ENCODE data around the gene DENND2C. TPM values are rescaled to one million over a fixed set of nuclear protein-coding genes. Genes with fewer than 3 reads are reported as not detected.

DENND2C gene
- total RNA-seq, 2 donors from 2014 or later: 25.6 to 40.3 TPM

DNA sequence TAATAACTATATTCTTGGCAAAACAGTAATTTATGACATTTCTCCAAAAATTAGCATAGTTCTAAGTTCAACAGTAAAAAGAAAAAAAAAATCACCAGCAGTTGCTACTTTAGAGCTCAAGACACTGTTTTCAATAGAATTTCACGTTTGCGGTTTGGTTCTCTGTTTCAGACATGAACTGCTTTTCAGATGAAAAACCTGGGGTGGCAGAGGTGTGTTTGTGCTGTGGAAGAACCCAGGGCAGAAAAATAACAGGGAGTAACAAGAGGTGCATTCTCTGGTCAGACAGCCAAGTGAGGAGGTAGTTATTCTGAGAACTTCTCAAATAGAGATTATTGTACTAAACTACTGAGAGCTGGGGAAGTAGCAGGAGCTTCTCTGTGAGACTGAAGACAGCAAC, 37.8 kb upstream of the DENND2C start:
- peaks cover 81% of the 10 kb centered on the region for H3K36me3 ChIP-seq (ENCODE audit: control insufficient read depth, insufficient read depth, low read length)
- no peaks in the 10 kb centered on the region for H3K27me3 ChIP-seq (ENCODE audit: control insufficient read depth, insufficient read depth, low read length, poor library complexity, severe bottlenecking)
- no peak overlapping the region for H3K4me3 Mint-ChIP-seq
- DNase-seq: no peak
- no peak for TF ChIP-seq CTCF (conservative IDR thresholded peaks at IDR 0.05)
- peaks cover 48% of the 10 kb centered on the region for H3K36me3 Mint-ChIP-seq (ENCODE audit: low read depth)
- H3K9me3 ChIP-seq (ENCODE audit: control insufficient read depth, low read length): no peaks in the 10 kb centered on the region
- no peak overlapping the region for H3K27ac Mint-ChIP-seq
- H3K9me3 Mint-ChIP-seq: no peaks in the 10 kb centered on the region
- no peak overlapping the region for H3K4me3 ChIP-seq (ENCODE audit: low read length)
- no peak overlapping the region for H3K27ac ChIP-seq (ENCODE audit: low read depth, low read length)
- H3K27me3 Mint-ChIP-seq (ENCODE audit: insufficient read depth): no peaks in the 10 kb centered on the region
- WGBS, 2 experiments (ENCODE audit: insufficient coverage in 1 of 2, insufficient read length in 1 of 2): 93 to 100% methylated on average over 2 of the region's 2 CpGs
- H3K4me1 ChIP-seq (ENCODE audit: control insufficient read depth, insufficient read depth, low read length): no peaks in the 10 kb centered on the region
- no peaks in the 10 kb centered on the region for H3K4me1 Mint-ChIP-seq
- no peak overlapping the region for H3K9ac ChIP-seq (ENCODE audit: extremely low read depth, low read length, poor library complexity, severe bottlenecking)

- H3K36me3 ChIP-seq (ENCODE audit: control insufficient read depth, insufficient read depth, low read length): peaks cover 42% of the 10 kb centered on the region
- Mint-ChIP-seq H3K4me3 (no peak overlapping the region), H3K4me1 (no peaks in the 10 kb centered on the region), H3K27ac (no peak overlapping the region), H3K36me3 (ENCODE audit: low read depth) (peaks cover 16% of the 10 kb centered on the region), H3K9me3 (no peaks in the 10 kb centered on the region), H3K27me3 (ENCODE audit: insufficient read depth) (peaks cover 10% of the 10 kb centered on the region)
- peaks cover 8% of the 10 kb centered on the region for H3K27me3 ChIP-seq (ENCODE audit: control insufficient read depth, insufficient read depth, low read length, poor library complexity, severe bottlenecking)
- no peak overlapping the region for H3K4me3 ChIP-seq (ENCODE audit: low read length)
- no peaks in the 10 kb centered on the region for H3K9me3 ChIP-seq (ENCODE audit: control insufficient read depth, low read length)
- no peak for TF ChIP-seq CTCF (conservative IDR thresholded peaks at IDR 0.05)
- 91 to 100% methylated on average over 1 of the region's 1 CpG for WGBS, 2 experiments (ENCODE audit: insufficient coverage in 1 of 2, insufficient read length in 1 of 2)
- H3K4me1 ChIP-seq (ENCODE audit: control insufficient read depth, insufficient read depth, low read length): no peaks in the 10 kb centered on the region
- DNase-seq: no peak
- no peak overlapping the region for H3K9ac ChIP-seq (ENCODE audit: extremely low read depth, low read length, poor library complexity, severe bottlenecking)
- H3K27ac ChIP-seq (ENCODE audit: low read depth, low read length): no peak overlapping the region
Measured at GRCh38 chr1:114703242-114703641, 33.4 kb upstream of the DENND2C start.

GRCh38 chr1:114702737-114703136, 32.9 kb upstream of the DENND2C start:
- 92 to 93% methylated on average over 2 to 4 of the region's 5 CpGs for WGBS, 2 experiments (ENCODE audit: insufficient coverage in 1 of 2, insufficient read length in 1 of 2)

More at GRCh38 chr1:114702737-114703136, 32.9 kb upstream of the DENND2C start:
- Histone ChIP-seq H3K4me1 (ENCODE audit: control insufficient read depth, insufficient read depth, low read length) (no peaks in the 10 kb centered on the region), H3K27ac (ENCODE audit: low read depth, low read length) (no peak overlapping the region), H3K36me3 (ENCODE audit: control insufficient read depth, insufficient read depth, low read length) (peaks cover 37% of the 10 kb centered on the region), H3K9ac (ENCODE audit: extremely low read depth, low read length, poor library complexity, severe bottlenecking) (no peak overlapping the region), H3K9me3 (ENCODE audit: control insufficient read depth, low read length) (no peaks in the 10 kb centered on the region), H3K27me3 (ENCODE audit: control insufficient read depth, insufficient read depth, low read length, poor library complexity, severe bottlenecking) (peaks cover 8% of the 10 kb centered on the region), H3K4me3 (ENCODE audit: low read length) (no peak overlapping the region)
- H3K36me3 Mint-ChIP-seq (ENCODE audit: low read depth): peaks cover 12% of the 10 kb centered on the region
- no peaks in the 10 kb centered on the region for H3K4me1 Mint-ChIP-seq
- H3K27ac Mint-ChIP-seq: no peak overlapping the region
- no peaks in the 10 kb centered on the region for H3K9me3 Mint-ChIP-seq
- no peak for TF ChIP-seq CTCF (conservative IDR thresholded peaks at IDR 0.05)
- H3K27me3 Mint-ChIP-seq (ENCODE audit: insufficient read depth): peaks cover 10% of the 10 kb centered on the region
- no peak for DNase-seq
- H3K4me3 Mint-ChIP-seq: no peak overlapping the region

All from endodermal cell (in vitro differentiated cells).